Spinal cord (tissue), 10 donors: ENCODE results near the gene MTX3. TPM values are rescaled to one million over a fixed set of nuclear protein-coding genes. Genes with fewer than 3 reads are reported as not detected.

Source experiments
- DNase-seq, 6 donors: peaks; one replicate each; pipeline versions ENCODE4 v3.0.0 to v3.0.0-alpha.2; 2013 to 2015; ENCODE audit warnings: low spot score in 6 of 6, low read depth in 4 of 6
- H3K27ac ChIP-seq: one replicate; pipeline ENCODE4 v1.5.1; 2013; ENCODE audit warnings: low read depth, low read length, control low read depth
- H3K27me3 ChIP-seq: one replicate; pipeline ENCODE4 v1.6.1; 2013; ENCODE audit warnings: low read length; ENCODE audit not compliant: control insufficient read depth, insufficient read depth
- H3K36me3 ChIP-seq: one replicate; pipeline ENCODE4 v1.6.1; 2013; ENCODE audit warnings: low read length; ENCODE audit not compliant: control insufficient read depth, insufficient read depth
- H3K4me1 ChIP-seq: one replicate; pipeline ENCODE4 v1.6.1; 2013; ENCODE audit warnings: low read length; ENCODE audit not compliant: control insufficient read depth, insufficient read depth
- H3K4me3 ChIP-seq: one replicate; pipeline ENCODE4 v1.5.1; 2013; ENCODE audit warnings: low read depth, low read length, control low read depth
- H3K9me3 ChIP-seq: one replicate; pipeline ENCODE4 v1.6.1; 2013; ENCODE audit warnings: low read length; ENCODE audit not compliant: control insufficient read depth, insufficient read depth
- WGBS: methylation state at CpG from one replicate; pipeline ENCODE4 v1.1.5; 2013; ENCODE audit warnings: missing lambda C conversion rate; ENCODE audit not compliant: insufficient coverage; 5-methylcytosine and 5-hydroxymethylcytosine counted together
- polyA plus RNA-seq, 2 donors: library from polyadenylated mRNA; unstranded; fragments of 120-200 nt; gene quantifications; one replicate each; pipeline ENCODE4 v1.2.1, GENCODE V29; 2013; ENCODE audit not compliant: insufficient read length in 2 of 2
- total RNA-seq, 2 donors: library from RNA; depleted of rRNA in 1 of 2; stranded (reverse); fragments of 120-200 nt in 1 of 2; fragments of >200 nt in 1 of 2; gene quantifications; one replicate each; pipeline versions ENCODE4 v1.2.3 to v1.2.4, GENCODE V29; 2013 to 2014
- donor health status: healthy.

MTX3 gene
- total and polyA plus RNA-seq, 4 donors = 13.4 to 28.2 (median 18.3) TPM

- 100% methylated on average over 1 of the region's 2 CpGs for WGBS
- Histone ChIP-seq H3K36me3 (peaks cover 10% of the 10 kb centered on the region), H3K9me3 (no peaks in the 10 kb centered on the region)
Observed at GRCh38 chr5:79985288-79985687, 5.8 kb downstream of the MTX3 start.

DNA sequence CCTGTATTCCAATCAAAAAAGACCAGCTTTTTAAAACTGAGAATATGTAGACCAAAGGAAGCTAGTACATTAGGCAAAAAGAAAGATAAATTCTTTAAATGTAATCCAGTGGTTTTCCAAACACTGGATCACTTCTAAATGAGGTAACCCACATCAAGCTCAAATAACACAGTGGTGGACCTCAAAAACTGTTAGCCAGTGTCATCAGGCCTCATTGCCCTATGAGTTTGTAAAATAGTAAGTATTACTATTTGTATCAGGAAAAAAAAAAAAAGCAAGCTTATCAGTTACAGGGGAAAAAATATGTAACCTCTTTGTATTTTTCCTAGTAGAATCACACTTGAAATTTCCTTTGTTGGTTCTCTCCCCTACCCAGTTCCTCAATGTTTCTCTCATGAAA, 6.7 kb downstream of the MTX3 start:
- H3K4me1 ChIP-seq = no peaks in the 10 kb centered on the region
- H3K9me3 ChIP-seq = no peaks in the 10 kb centered on the region
- DNase-seq = no peak
- H3K36me3 ChIP-seq = peaks cover 10% of the 10 kb centered on the region
- H3K4me3 ChIP-seq = no peak overlapping the region
- no peaks in the 10 kb centered on the region for H3K27me3 ChIP-seq
- no peak overlapping the region for H3K27ac ChIP-seq

More at GRCh38 chr5:79985288-79985687, 5.8 kb downstream of the MTX3 start:
- no peak overlapping the region for H3K27ac ChIP-seq
- no peak for DNase-seq
- H3K4me3 ChIP-seq = no peak overlapping the region
- H3K27me3 ChIP-seq = no peaks in the 10 kb centered on the region
- no peaks in the 10 kb centered on the region for H3K4me1 ChIP-seq

DNA sequence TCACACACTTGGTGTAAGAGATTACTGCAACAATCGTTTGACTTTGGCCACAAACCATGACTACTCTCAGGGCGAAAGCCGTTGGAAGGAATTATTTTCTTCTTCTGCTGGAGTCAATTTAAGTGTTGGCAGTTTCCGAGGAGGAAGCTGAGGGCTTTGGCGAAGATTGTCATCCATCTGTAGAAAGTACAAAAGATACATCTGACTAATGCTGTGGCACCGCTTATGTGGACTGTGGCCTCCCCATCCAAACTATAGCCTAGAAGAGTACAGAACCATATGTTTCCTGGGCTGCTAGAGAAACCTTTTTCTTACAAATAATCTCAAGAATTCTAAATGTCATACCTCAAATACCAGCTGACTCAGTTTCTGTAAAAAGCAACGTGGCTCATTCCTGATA, 7.4 kb downstream of the MTX3 start:
- no peaks in the 10 kb centered on the region for H3K4me1 ChIP-seq
- no peaks in the 10 kb centered on the region for H3K27me3 ChIP-seq
- DNase-seq = no peak
- peaks cover 10% of the 10 kb centered on the region for H3K36me3 ChIP-seq
- WGBS = 94% methylated on average over 2 of the region's 7 CpGs
- no peaks in the 10 kb centered on the region for H3K9me3 ChIP-seq
- no peak overlapping the region for H3K4me3 ChIP-seq
- H3K27ac ChIP-seq = no peak overlapping the region

- Histone ChIP-seq H3K4me3 (no peak overlapping the region), H3K9me3 (no peaks in the 10 kb centered on the region), H3K4me1 (no peaks in the 10 kb centered on the region), H3K27me3 (no peaks in the 10 kb centered on the region), H3K27ac (no peak overlapping the region), H3K36me3 (peaks cover 12% of the 10 kb centered on the region)
- DNase-seq = no peak
- no CpG with 5 or more reads among the region's 1 CpG for whole genome bisulfite sequencing
Observed at GRCh38 chr5:79982136-79982535, 8.9 kb downstream of the MTX3 start.

DNA sequence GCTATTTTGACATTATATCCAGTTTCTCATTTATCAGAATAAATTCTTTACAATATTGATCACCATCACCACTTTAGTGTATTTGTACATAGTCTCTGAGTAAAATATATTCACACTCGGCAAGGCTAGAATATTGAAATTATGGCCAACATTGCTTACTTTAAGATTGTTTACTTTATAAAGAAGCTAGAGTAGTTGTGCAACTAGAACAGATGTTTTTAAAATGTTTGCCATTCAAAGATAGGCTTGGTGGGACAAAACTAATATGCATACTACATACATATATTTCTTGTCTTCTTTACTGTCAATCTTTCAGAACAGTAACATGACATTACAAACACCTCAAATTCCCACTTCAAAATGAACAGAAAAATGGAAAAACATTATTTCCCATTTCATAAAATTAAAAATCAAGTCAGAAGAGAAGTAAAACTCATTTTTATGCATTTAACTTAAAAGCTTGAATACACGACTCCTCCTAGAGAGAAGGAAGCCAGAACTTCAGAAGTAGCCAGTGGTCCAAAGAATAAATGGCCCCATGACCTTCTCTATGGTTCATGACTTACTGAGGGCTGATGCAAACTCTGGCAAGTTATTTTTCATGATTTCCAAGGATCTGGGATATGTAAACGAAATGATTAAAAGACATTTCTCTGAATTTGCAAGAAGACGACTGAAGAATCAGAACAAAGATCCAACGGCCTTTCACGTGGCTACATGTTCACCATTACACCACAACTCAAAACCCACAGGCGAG, 14.1 kb downstream of the MTX3 start:
- WGBS = 94% methylated on average over 5 of the region's 7 CpGs
- DNase-seq = no peak

GRCh38 chr5:79975422-79975821, 15.6 kb downstream of the MTX3 start:
- peaks cover 6% of the 10 kb centered on the region for H3K36me3 ChIP-seq
- no peak overlapping the region for H3K27ac ChIP-seq
- H3K27me3 ChIP-seq = no peaks in the 10 kb centered on the region
- H3K4me3 ChIP-seq = no peak overlapping the region
- no peaks in the 10 kb centered on the region for H3K4me1 ChIP-seq
- H3K9me3 ChIP-seq = no peaks in the 10 kb centered on the region
- WGBS = 100% methylated on average over 3 of the region's 5 CpGs
- DNase-seq = no peak

More for the DNA sequence above, 14.1 kb downstream of the MTX3 start:
- no peaks in the 10 kb centered on the region for H3K4me1 ChIP-seq
- no peaks in the 10 kb centered on the region for H3K9me3 ChIP-seq
- H3K27me3 ChIP-seq = no peaks in the 10 kb centered on the region
- H3K36me3 ChIP-seq = peaks cover 6% of the 10 kb centered on the region
- H3K4me3 ChIP-seq = no peak overlapping the region
- H3K27ac ChIP-seq = no peak overlapping the region

- no peak for DNase-seq
- no CpG with 5 or more reads among the region's 2 CpGs for WGBS
Observed at GRCh38 chr5:79974886-79975285, 16.2 kb downstream of the MTX3 start.

GRCh38 chr5:79973996-79974395, 17.1 kb downstream of the MTX3 start:
- peak in 1 of 6 donors; percentile 6 for DNase-seq
- WGBS = 100% methylated on average over 1 of the region's 3 CpGs
- H3K27ac ChIP-seq = no peak overlapping the region

More at GRCh38 chr5:79974886-79975285, 16.2 kb downstream of the MTX3 start:
- H3K36me3 ChIP-seq = peaks cover 6% of the 10 kb centered on the region
- H3K9me3 ChIP-seq = no peaks in the 10 kb centered on the region
- H3K4me1 ChIP-seq = no peaks in the 10 kb centered on the region
- no peaks in the 10 kb centered on the region for H3K27me3 ChIP-seq
- H3K27ac ChIP-seq = no peak overlapping the region
- no peak overlapping the region for H3K4me3 ChIP-seq

GRCh38 chr5:79973511-79973910, 17.6 kb downstream of the MTX3 start:
- DNase-seq = peak in 1 of 6 donors; percentile 9
- WGBS = 17% methylated on average over 1 of the region's 3 CpGs
- Histone ChIP-seq H3K4me3 (no peak overlapping the region), H3K4me1 (no peaks in the 10 kb centered on the region), H3K9me3 (no peaks in the 10 kb centered on the region), H3K27ac (no peak overlapping the region), H3K36me3 (peaks cover 6% of the 10 kb centered on the region), H3K27me3 (no peaks in the 10 kb centered on the region)

More at GRCh38 chr5:79973996-79974395, 17.1 kb downstream of the MTX3 start:
- H3K4me3 ChIP-seq = no peak overlapping the region
- H3K4me1 ChIP-seq = no peaks in the 10 kb centered on the region
- H3K27me3 ChIP-seq = no peaks in the 10 kb centered on the region
- peaks cover 6% of the 10 kb centered on the region for H3K36me3 ChIP-seq
- no peaks in the 10 kb centered on the region for H3K9me3 ChIP-seq

GRCh38 chr5:79971156-79971555, 19.9 kb downstream of the MTX3 start:
- Histone ChIP-seq H3K27me3 (no peaks in the 10 kb centered on the region), H3K36me3 (no peaks in the 10 kb centered on the region), H3K27ac (no peak overlapping the region), H3K4me3 (no peak overlapping the region), H3K4me1 (no peaks in the 10 kb centered on the region), H3K9me3 (no peaks in the 10 kb centered on the region)
- WGBS = 95% methylated on average over 3 of the region's 4 CpGs
- no peak for DNase-seq
